ENCODE measurements around the gene ARHGEF28. TPM values are rescaled to one million over a fixed set of nuclear protein-coding genes. Genes with fewer than 3 reads are reported as not detected.

The ARHGEF28 gene
- total RNA-seq, 1 donor from 2014 or later, result 2.1 TPM

DNA sequence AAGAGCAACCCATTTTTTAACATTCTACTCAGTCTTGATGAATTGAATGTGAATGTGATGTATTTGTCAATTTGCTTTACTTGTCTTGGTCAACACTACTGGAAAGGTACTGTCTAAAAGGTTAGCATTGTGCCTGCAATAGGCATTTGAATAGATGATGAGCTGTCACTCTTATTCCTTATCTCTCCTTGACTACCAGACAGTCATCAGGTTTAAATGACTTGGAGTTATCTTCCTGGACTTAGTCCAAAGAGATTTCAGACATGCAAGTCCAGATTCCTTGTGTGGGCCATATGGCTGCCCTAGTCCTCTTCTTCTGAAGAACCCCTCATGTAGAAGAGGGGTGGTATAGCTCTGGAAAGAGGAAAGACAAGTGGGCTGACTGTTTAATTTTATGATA, 4.8 kb downstream of the ARHGEF28 start:
- Histone ChIP-seq H3K27ac (replicated peaks) (no peak overlapping the region), H3K4me3 (no peak overlapping the region), H3K4me1 (peaks cover 10% of the 10 kb centered on the region), H3K36me3 (no peaks in the 10 kb centered on the region), H3K9me3 (replicated peaks) (no peaks in the 10 kb centered on the region), H3K27me3 (ENCODE audit: low read depth) (peaks cover 75% of the 10 kb centered on the region)
- TF ChIP-seq, protein P1, sequence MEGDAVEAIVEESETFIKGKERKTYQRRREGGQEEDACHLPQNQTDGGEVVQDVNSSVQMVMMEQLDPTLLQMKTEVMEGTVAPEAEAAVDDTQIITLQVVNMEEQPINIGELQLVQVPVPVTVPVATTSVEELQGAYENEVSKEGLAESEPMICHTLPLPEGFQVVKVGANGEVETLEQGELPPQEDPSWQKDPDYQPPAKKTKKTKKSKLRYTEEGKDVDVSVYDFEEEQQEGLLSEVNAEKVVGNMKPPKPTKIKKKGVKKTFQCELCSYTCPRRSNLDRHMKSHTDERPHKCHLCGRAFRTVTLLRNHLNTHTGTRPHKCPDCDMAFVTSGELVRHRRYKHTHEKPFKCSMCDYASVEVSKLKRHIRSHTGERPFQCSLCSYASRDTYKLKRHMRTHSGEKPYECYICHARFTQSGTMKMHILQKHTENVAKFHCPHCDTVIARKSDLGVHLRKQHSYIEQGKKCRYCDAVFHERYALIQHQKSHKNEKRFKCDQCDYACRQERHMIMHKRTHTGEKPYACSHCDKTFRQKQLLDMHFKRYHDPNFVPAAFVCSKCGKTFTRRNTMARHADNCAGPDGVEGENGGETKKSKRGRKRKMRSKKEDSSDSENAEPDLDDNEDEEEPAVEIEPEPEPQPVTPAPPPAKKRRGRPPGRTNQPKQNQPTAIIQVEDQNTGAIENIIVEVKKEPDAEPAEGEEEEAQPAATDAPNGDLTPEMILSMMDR (IDR thresholded peaks at IDR 0.05; ENCODE audit: borderline replicate concordance), result no peak
- DNase-seq, result no peak
- intact Hi-C loops (cut with micrococcal nuclease), result no loop called here

GRCh38 chr5:73631500-73631899, 5.5 kb downstream of the ARHGEF28 start:
- DNase-seq, result no peak
- no peaks in the 10 kb centered on the region for H3K9me3 ChIP-seq (replicated peaks)
- H3K36me3 ChIP-seq, result no peaks in the 10 kb centered on the region
- no peak overlapping the region for H3K4me3 ChIP-seq
- peaks cover 5% of the 10 kb centered on the region for H3K4me1 ChIP-seq
- TF ChIP-seq, protein P1 (IDR thresholded peaks at IDR 0.05; ENCODE audit: borderline replicate concordance), result no peak
- H3K27me3 ChIP-seq (ENCODE audit: low read depth), result peaks cover 72% of the 10 kb centered on the region
- no peak overlapping the region for H3K27ac ChIP-seq (replicated peaks)
- intact Hi-C loops (cut with micrococcal nuclease), result no loop called here

DNA sequence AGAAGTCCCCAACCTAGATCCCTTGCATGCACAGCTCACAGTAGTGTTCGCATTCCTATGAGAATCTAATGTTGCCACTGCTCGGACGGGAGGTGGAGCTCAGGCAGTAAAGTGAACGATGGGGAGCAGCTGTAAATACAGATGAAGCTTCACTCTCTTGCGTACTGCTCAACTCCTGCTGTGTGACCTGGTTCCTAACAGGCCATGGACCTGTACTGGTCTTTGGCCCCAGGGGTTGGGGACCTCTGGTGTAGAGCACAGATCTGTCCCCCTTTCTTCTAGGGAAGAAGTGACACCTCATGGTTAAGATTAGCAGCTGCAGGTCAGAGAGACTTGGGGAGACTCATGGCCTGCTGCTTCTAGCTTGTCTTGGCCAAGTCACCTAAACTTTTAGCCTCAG, 7.1 kb downstream of the ARHGEF28 start:
- H3K36me3 ChIP-seq, result no peaks in the 10 kb centered on the region
- no peak overlapping the region for H3K27ac ChIP-seq (replicated peaks)
- H3K4me1 ChIP-seq, result no peaks in the 10 kb centered on the region
- TF ChIP-seq, protein P1 (IDR thresholded peaks at IDR 0.05; ENCODE audit: borderline replicate concordance), result no peak
- no peaks in the 10 kb centered on the region for H3K9me3 ChIP-seq (replicated peaks)
- H3K27me3 ChIP-seq (ENCODE audit: low read depth), result peaks cover 59% of the 10 kb centered on the region
- H3K4me3 ChIP-seq, result no peak overlapping the region
- intact Hi-C loops (cut with micrococcal nuclease), result no loop called here
- no peak for DNase-seq

GRCh38 chr5:73636408-73636807, 10.4 kb downstream of the ARHGEF28 start:
- TF ChIP-seq, protein P1 (IDR thresholded peaks at IDR 0.05; ENCODE audit: borderline replicate concordance), result no peak
- no peaks in the 10 kb centered on the region for H3K4me1 ChIP-seq
- no peak overlapping the region for H3K27ac ChIP-seq (replicated peaks)
- no peak overlapping the region for H3K4me3 ChIP-seq
- H3K9me3 ChIP-seq (replicated peaks), result no peaks in the 10 kb centered on the region
- H3K36me3 ChIP-seq, result no peaks in the 10 kb centered on the region
- intact Hi-C loops (cut with micrococcal nuclease), result no loop called here
- no peak for DNase-seq
- peaks cover 32% of the 10 kb centered on the region for H3K27me3 ChIP-seq (ENCODE audit: low read depth)

GRCh38 chr5:73637565-73637964, 11.6 kb downstream of the ARHGEF28 start:
- DNase-seq, result no peak
- H3K36me3 ChIP-seq, result no peaks in the 10 kb centered on the region
- no peaks in the 10 kb centered on the region for H3K4me1 ChIP-seq
- TF ChIP-seq, protein P1 (IDR thresholded peaks at IDR 0.05; ENCODE audit: borderline replicate concordance), result no peak
- H3K4me3 ChIP-seq, result no peak overlapping the region
- peaks cover 23% of the 10 kb centered on the region for H3K27me3 ChIP-seq (ENCODE audit: low read depth)
- H3K27ac ChIP-seq (replicated peaks), result no peak overlapping the region
- H3K9me3 ChIP-seq (replicated peaks), result no peaks in the 10 kb centered on the region
- intact Hi-C loops (cut with micrococcal nuclease), result no loop called here
